ENCODE measurements around the gene B3GNT2.
"Not testable (repeated sequence)": the region's sequence is repeated elsewhere in the genome, so short reads cannot be mapped to it uniquely, and the experiment has no call there.

B3GNT2 gene

DNA sequence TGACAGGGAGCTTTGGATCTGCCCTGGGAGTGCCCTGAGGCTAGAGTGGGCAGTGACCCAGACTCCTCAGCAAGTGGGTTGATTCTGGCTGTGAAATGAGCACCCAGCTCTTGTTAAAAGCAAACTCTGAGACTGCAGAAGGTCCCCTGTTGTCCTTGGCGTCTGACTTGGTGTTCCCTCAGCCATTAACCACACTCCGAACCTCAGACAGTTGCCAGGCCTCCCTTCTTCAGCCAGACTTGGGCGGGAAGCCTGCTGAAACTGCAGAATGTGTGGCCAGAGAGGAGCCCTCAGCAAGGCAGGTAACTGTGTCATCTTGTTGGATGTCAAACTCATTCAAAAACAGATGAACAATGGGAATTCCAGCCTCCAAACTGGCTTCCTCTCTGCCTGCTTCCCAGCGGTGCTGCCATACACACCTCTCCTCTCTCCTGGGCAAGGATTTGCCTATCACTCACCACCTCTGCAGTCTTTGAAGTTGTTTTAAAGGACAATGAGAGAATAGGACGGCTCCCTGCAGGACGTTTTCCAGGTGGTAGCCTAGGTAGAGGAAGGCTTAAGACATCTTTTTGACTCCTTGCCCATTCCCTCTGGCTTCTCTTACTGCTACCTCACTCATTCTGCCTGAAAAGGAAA, 38.9 kb upstream of the B3GNT2 start:
- TF ChIP-seq, protein P1, sequence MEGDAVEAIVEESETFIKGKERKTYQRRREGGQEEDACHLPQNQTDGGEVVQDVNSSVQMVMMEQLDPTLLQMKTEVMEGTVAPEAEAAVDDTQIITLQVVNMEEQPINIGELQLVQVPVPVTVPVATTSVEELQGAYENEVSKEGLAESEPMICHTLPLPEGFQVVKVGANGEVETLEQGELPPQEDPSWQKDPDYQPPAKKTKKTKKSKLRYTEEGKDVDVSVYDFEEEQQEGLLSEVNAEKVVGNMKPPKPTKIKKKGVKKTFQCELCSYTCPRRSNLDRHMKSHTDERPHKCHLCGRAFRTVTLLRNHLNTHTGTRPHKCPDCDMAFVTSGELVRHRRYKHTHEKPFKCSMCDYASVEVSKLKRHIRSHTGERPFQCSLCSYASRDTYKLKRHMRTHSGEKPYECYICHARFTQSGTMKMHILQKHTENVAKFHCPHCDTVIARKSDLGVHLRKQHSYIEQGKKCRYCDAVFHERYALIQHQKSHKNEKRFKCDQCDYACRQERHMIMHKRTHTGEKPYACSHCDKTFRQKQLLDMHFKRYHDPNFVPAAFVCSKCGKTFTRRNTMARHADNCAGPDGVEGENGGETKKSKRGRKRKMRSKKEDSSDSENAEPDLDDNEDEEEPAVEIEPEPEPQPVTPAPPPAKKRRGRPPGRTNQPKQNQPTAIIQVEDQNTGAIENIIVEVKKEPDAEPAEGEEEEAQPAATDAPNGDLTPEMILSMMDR (IDR thresholded peaks at IDR 0.05; ENCODE audit: low read depth, low read length, missing control alignments): no peak
- no peak for DNase-seq (ENCODE audit: low read depth)

GRCh38 chr2:62158444-62159121, 37.3 kb upstream of the B3GNT2 start:
- DNase-seq (ENCODE audit: low read depth): no peak
- H3K4me3 ChIP-seq (ENCODE audit: low read depth, low read length): no peak overlapping the region
- TF ChIP-seq, protein P1 (IDR thresholded peaks at IDR 0.05; ENCODE audit: low read depth, low read length, missing control alignments): no peak

More for the DNA sequence above, 38.9 kb upstream of the B3GNT2 start:
- no peak overlapping the region for H3K4me3 ChIP-seq (ENCODE audit: low read depth, low read length)

GRCh38 chr2:62160691-62161090, 35.2 kb upstream of the B3GNT2 start:
- DNase-seq (ENCODE audit: low read depth); H3K4me3 ChIP-seq (ENCODE audit: low read depth, low read length): not testable (repeated sequence)

GRCh38 chr2:62163106-62163831, 32.6 kb upstream of the B3GNT2 start:
- DNase-seq (ENCODE audit: low read depth): no peak
- TF ChIP-seq, protein P1 (IDR thresholded peaks at IDR 0.05; ENCODE audit: low read depth, low read length, missing control alignments): no peak
- H3K4me3 ChIP-seq (ENCODE audit: low read depth, low read length): no peak overlapping the region

DNA sequence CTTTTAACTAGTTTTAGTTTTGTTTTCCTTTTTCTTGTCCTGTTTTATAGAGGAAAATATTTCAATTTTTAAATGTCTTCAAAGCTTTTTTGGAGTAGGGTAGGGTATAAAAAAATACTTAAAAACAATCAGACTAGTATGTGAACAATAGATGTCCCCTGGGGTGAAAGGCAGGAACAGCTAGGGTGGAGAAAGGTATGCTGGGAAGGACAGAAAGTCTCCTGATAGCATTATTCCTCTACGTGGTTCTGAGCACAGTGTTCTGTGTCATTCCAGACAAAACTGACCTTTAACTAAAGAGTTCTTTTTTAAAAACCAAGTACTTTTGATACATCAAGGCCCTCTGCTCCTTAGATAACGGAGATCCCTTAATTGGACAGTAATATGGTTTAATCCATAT, 32.1 kb upstream of the B3GNT2 start:
- TF ChIP-seq, protein P1 (IDR thresholded peaks at IDR 0.05; ENCODE audit: low read depth, low read length, missing control alignments): no peak
- H3K4me3 ChIP-seq (ENCODE audit: low read depth, low read length): no peak overlapping the region
- DNase-seq (ENCODE audit: low read depth): no peak

- no peak for DNase-seq (ENCODE audit: low read depth)
- H3K4me3 ChIP-seq (ENCODE audit: low read depth, low read length): no peak overlapping the region
- TF ChIP-seq, protein P1 (IDR thresholded peaks at IDR 0.05; ENCODE audit: low read depth, low read length, missing control alignments): no peak
Observed at GRCh38 chr2:62175728-62176127, 20.2 kb upstream of the B3GNT2 start.

GRCh38 chr2:62176801-62177200, 19.1 kb upstream of the B3GNT2 start:
- DNase-seq (ENCODE audit: low read depth): no peak
- H3K4me3 ChIP-seq (ENCODE audit: low read depth, low read length): no peak overlapping the region
- TF ChIP-seq, protein P1 (IDR thresholded peaks at IDR 0.05; ENCODE audit: low read depth, low read length, missing control alignments): no peak
